ENCODE results near the gene PXDN. TPM values are rescaled to one million over a fixed set of nuclear protein-coding genes. Genes with fewer than 3 reads are reported as not detected.
A peak's percentile ranks its signal among the peaks of the same experiment; 100 is the strongest.

Gene PXDN
- total and polyA plus RNA-seq, 4 donors, result 10.6 to 109 (median 81.7) TPM

GRCh38 chr2:1752751-1753150 lies 8.4 kb upstream of the PXDN start:
- WGBS, 2 donors, result 89 to 92% methylated on average over 6 of the region's 6 CpGs
- ATAC-seq (ENCODE audit: low FRiP score), result no peak
- Histone ChIP-seq H3K4me1 (ENCODE audit: control insufficient read depth in 1 of 2, insufficient read depth in 2 of 2, low read length in 2 of 2) (no peaks in the 10 kb centered on the region), H3K36me3 (ENCODE audit: control insufficient read depth in 1 of 2, insufficient read depth in 2 of 2, low read length in 1 of 2) (no peaks in the 10 kb centered on the region), H3K27ac (ENCODE audit: low read depth in 1 of 2, low read length in 2 of 2) (no peak overlapping the region), H3K27me3 (ENCODE audit: control insufficient read depth in 1 of 2, insufficient read depth in 2 of 2, low read length in 1 of 2) (no peaks in the 10 kb centered on the region), H3K4me3 (ENCODE audit: low read length in 2 of 2) (no peak overlapping the region), H3K9me3 (ENCODE audit: control insufficient read depth, low read length) (no peaks in the 10 kb centered on the region)
- no peak for DNase-seq
- intact Hi-C loops (cut with DNase I), result no loop called here

GRCh38 chr2:1751767-1752725 lies 7.7 kb upstream of the PXDN start:
- intact Hi-C loops (cut with DNase I), result loop anchor here in 1 of 2 donors (2.0 kb wide), 1 partner anchor 159 kb away; no protein-coding TSS in a partner anchor
- no peak overlapping the region for H3K4me3 ChIP-seq (ENCODE audit: low read length in 2 of 2)
- WGBS, 2 donors, result 85% methylated on average over 21 of the region's 21 CpGs
- no peaks in the 10 kb centered on the region for H3K27me3 ChIP-seq (ENCODE audit: control insufficient read depth in 1 of 2, insufficient read depth in 2 of 2, low read length in 1 of 2)
- peak in 1 of 2 donors; percentile 67 for DNase-seq
- no peaks in the 10 kb centered on the region for H3K9me3 ChIP-seq (ENCODE audit: control insufficient read depth, low read length)
- no peaks in the 10 kb centered on the region for H3K4me1 ChIP-seq (ENCODE audit: control insufficient read depth in 1 of 2, insufficient read depth in 2 of 2, low read length in 2 of 2)
- no peak overlapping the region for H3K27ac ChIP-seq (ENCODE audit: low read depth in 1 of 2, low read length in 2 of 2)
- no peaks in the 10 kb centered on the region for H3K36me3 ChIP-seq (ENCODE audit: control insufficient read depth in 1 of 2, insufficient read depth in 2 of 2, low read length in 1 of 2)
- no peak for ATAC-seq (ENCODE audit: low FRiP score)

GRCh38 chr2:1750933-1751766 lies 6.8 kb upstream of the PXDN start:
- H3K4me3 ChIP-seq (ENCODE audit: low read length in 2 of 2), result no peak overlapping the region
- intact Hi-C loops (cut with DNase I), result loop anchor here in 1 of 2 donors (2.0 kb wide), 1 partner anchor 158 kb away; no protein-coding TSS in a partner anchor
- no peaks in the 10 kb centered on the region for H3K27me3 ChIP-seq (ENCODE audit: control insufficient read depth in 1 of 2, insufficient read depth in 2 of 2, low read length in 1 of 2)
- ATAC-seq (ENCODE audit: low FRiP score) (peak; percentile 65), DNase-seq (peak; percentile 81 to 91)
- WGBS, 2 donors, result 21 to 25% methylated on average over 24 of the region's 24 CpGs
- no peaks in the 10 kb centered on the region for H3K36me3 ChIP-seq (ENCODE audit: control insufficient read depth in 1 of 2, insufficient read depth in 2 of 2, low read length in 1 of 2)
- no peaks in the 10 kb centered on the region for H3K4me1 ChIP-seq (ENCODE audit: control insufficient read depth in 1 of 2, insufficient read depth in 2 of 2, low read length in 2 of 2)
- H3K9me3 ChIP-seq (ENCODE audit: control insufficient read depth, low read length), result no peaks in the 10 kb centered on the region
- no peak overlapping the region for H3K27ac ChIP-seq (ENCODE audit: low read depth in 1 of 2, low read length in 2 of 2)

DNA sequence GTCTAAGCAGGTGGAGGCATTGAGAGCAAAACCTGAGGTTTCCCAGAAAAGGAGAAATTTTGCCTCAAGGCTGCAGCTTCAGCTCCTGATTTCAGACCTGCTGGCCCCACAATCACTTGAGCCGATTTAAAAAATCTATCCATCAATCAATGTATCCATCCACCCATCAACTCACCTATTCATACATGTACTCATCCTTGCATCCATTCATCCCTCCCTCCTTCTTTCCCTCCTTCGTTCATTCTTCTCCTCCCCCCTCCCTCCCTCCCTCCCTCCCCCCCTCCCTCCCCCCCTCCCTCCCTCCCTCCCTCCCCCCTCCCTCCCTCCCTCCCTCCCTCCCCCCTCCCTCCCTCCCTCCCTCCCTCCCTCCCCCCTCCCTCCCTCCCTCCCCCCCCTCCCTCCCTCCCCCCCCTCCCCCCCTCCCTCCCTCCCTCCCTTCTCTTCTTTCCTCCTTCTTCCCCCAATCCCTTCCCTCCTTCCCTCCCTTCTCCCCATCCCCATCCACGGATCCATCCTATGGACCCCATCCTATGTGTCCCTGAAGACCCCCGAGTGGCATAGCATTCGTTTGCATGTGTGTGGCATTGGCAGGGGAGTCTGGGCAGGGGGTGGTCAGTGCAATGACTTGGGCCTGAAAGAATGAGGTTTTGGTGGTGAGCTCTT lies 6.1 kb upstream of the PXDN start:
- Histone ChIP-seq H3K36me3 (ENCODE audit: control insufficient read depth in 1 of 2, insufficient read depth in 2 of 2, low read length in 1 of 2) (no peaks in the 10 kb centered on the region), H3K27me3 (ENCODE audit: control insufficient read depth in 1 of 2, insufficient read depth in 2 of 2, low read length in 1 of 2) (no peaks in the 10 kb centered on the region), H3K4me3 (ENCODE audit: low read length in 2 of 2) (no peak overlapping the region), H3K27ac (ENCODE audit: low read depth in 1 of 2, low read length in 2 of 2) (no peak overlapping the region), H3K4me1 (ENCODE audit: control insufficient read depth in 1 of 2, insufficient read depth in 2 of 2, low read length in 2 of 2) (no peaks in the 10 kb centered on the region), H3K9me3 (ENCODE audit: control insufficient read depth, low read length) (no peaks in the 10 kb centered on the region)
- WGBS, 2 donors, result 15 to 23% methylated on average over 4 to 5 of the region's 5 CpGs
- intact Hi-C loops (cut with DNase I), result loop anchor here in 1 of 2 donors (2.0 kb wide), 1 partner anchor 158 kb away; no protein-coding TSS in a partner anchor
- DNase-seq, result no peak
- ATAC-seq (ENCODE audit: low FRiP score), result no peak

DNA sequence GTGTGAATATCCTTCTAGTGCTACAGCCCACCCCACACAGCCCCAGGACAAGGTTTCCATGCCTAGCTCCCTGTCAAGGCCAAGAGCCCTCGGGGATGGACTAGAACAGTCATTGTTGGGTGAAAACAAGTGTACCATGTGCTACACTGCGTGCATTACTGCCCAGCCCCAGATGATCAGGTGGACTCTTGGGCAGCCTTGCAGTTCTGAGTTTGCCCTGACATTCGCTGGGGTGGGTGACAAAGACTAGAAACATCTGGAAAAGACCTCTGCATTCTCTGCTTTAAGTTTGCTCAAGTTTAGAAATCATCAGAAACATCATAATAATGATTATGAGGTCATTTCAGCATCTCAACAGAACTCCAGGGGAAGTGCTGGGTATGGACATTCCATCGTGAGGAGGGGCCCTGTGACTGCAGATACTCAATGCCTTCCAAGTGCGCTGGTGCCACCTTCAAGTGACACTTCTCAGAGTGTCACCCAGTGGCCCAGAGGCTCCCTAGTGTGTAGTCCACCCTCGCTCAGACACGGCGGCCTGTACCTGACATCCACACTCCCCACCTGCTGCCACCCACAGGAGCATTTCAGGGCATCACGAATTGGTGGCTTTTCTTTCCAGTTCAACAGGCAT lies 5.3 kb upstream of the PXDN start:
- H3K27ac ChIP-seq (ENCODE audit: low read depth in 1 of 2, low read length in 2 of 2), result no peak overlapping the region
- no peaks in the 10 kb centered on the region for H3K36me3 ChIP-seq (ENCODE audit: control insufficient read depth in 1 of 2, insufficient read depth in 2 of 2, low read length in 1 of 2)
- ATAC-seq (ENCODE audit: low FRiP score) (no peak), DNase-seq (peak in 1 of 2 donors; percentile 53)
- no peak overlapping the region for H3K4me3 ChIP-seq (ENCODE audit: low read length in 2 of 2)
- H3K27me3 ChIP-seq (ENCODE audit: control insufficient read depth in 1 of 2, insufficient read depth in 2 of 2, low read length in 1 of 2), result no peaks in the 10 kb centered on the region
- WGBS, 2 donors, result 86 to 88% methylated on average over 9 of the region's 9 CpGs
- intact Hi-C loops (cut with DNase I), result loop anchor here (2.0 to 10.0 kb wide), 3 partner anchors 65 to 157 kb away; no protein-coding TSS in a partner anchor
- no peaks in the 10 kb centered on the region for H3K4me1 ChIP-seq (ENCODE audit: control insufficient read depth in 1 of 2, insufficient read depth in 2 of 2, low read length in 2 of 2)
- no peaks in the 10 kb centered on the region for H3K9me3 ChIP-seq (ENCODE audit: control insufficient read depth, low read length)

- H3K27ac ChIP-seq (ENCODE audit: low read depth in 1 of 2, low read length in 2 of 2), result no peak overlapping the region
- ATAC-seq (ENCODE audit: low FRiP score) (no peak), DNase-seq (peak in 1 of 2 donors; percentile 35)
- intact Hi-C loops (cut with DNase I), result loop anchor here in 1 of 2 donors (5.0 to 10.0 kb wide), 2 partner anchors 66 to 157 kb away; no protein-coding TSS in a partner anchor
- H3K36me3 ChIP-seq (ENCODE audit: control insufficient read depth in 1 of 2, insufficient read depth in 2 of 2, low read length in 1 of 2), result no peaks in the 10 kb centered on the region
- H3K27me3 ChIP-seq (ENCODE audit: control insufficient read depth in 1 of 2, insufficient read depth in 2 of 2, low read length in 1 of 2), result no peaks in the 10 kb centered on the region
- no peaks in the 10 kb centered on the region for H3K4me1 ChIP-seq (ENCODE audit: control insufficient read depth in 1 of 2, insufficient read depth in 2 of 2, low read length in 2 of 2)
- H3K9me3 ChIP-seq (ENCODE audit: control insufficient read depth, low read length), result no peaks in the 10 kb centered on the region
- no peak overlapping the region for H3K4me3 ChIP-seq (ENCODE audit: low read length in 2 of 2)
- 67% methylated on average over 17 of the region's 17 CpGs for WGBS, 2 donors
Observed at GRCh38 chr2:1748741-1749488, 4.6 kb upstream of the PXDN start.

- Histone ChIP-seq H3K4me1 (ENCODE audit: control insufficient read depth in 1 of 2, insufficient read depth in 2 of 2, low read length in 2 of 2) (no peaks in the 10 kb centered on the region), H3K9me3 (ENCODE audit: control insufficient read depth, low read length) (no peaks in the 10 kb centered on the region), H3K27me3 (ENCODE audit: control insufficient read depth in 1 of 2, insufficient read depth in 2 of 2, low read length in 1 of 2) (no peaks in the 10 kb centered on the region), H3K36me3 (ENCODE audit: control insufficient read depth in 1 of 2, insufficient read depth in 2 of 2, low read length in 1 of 2) (no peaks in the 10 kb centered on the region), H3K27ac (ENCODE audit: low read depth in 1 of 2, low read length in 2 of 2) (no peak overlapping the region), H3K4me3 (ENCODE audit: low read length in 2 of 2) (no peak overlapping the region)
- DNase-seq, result peak in 1 of 2 donors; percentile 15
- intact Hi-C loops (cut with DNase I), result loop anchor here in 1 of 2 donors (5.0 to 10.0 kb wide), 2 partner anchors 67 to 156 kb away; no protein-coding TSS in a partner anchor
- no peak for ATAC-seq (ENCODE audit: low FRiP score)
- WGBS, 2 donors, result 60 to 65% methylated on average over 6 of the region's 6 CpGs
Observed at GRCh38 chr2:1748176-1748740, 3.9 kb upstream of the PXDN start.
